Muscle of leg (tissue), 11 donors: Measurements from ENCODE around the gene FIGN. TPM values are rescaled to one million over a fixed set of nuclear protein-coding genes. Genes with fewer than 3 reads are reported as not detected.

Experiments
- DNase-seq: peaks from one replicate; pipeline ENCODE4 v3.0.0; 2013
- H3K27ac ChIP-seq: one replicate; pipeline ENCODE4 v1.5.1; 2013; ENCODE audit warnings: mild to moderate bottlenecking, low read length, control low read depth
- H3K27me3 ChIP-seq: one replicate; pipeline ENCODE4 v1.6.1; 2013; ENCODE audit warnings: low read length; ENCODE audit not compliant: control insufficient read depth, insufficient read depth
- H3K36me3 ChIP-seq: one replicate; pipeline ENCODE4 v1.6.1; 2013; ENCODE audit warnings: low read length; ENCODE audit not compliant: control insufficient read depth, insufficient read depth
- H3K4me1 ChIP-seq: one replicate; pipeline ENCODE4 v1.6.1; 2013; ENCODE audit warnings: low read length; ENCODE audit not compliant: control insufficient read depth, insufficient read depth
- H3K4me3 ChIP-seq: one replicate; pipeline ENCODE4 v1.5.1; 2013; ENCODE audit warnings: low read length, control low read depth
- H3K9me3 ChIP-seq: replicated peaks from 2 replicates; pipeline ENCODE4 v1.6.1; 2013; ENCODE audit warnings: low read depth, low read length; ENCODE audit not compliant: control insufficient read depth
- WGBS: methylation state at CpG from one replicate; pipeline ENCODE4 v1.1.5; 2013; ENCODE audit warnings: missing lambda C conversion rate; ENCODE audit not compliant: insufficient coverage; 5-methylcytosine and 5-hydroxymethylcytosine counted together
- polyA plus RNA-seq, 8 donors: library from polyadenylated mRNA; unstranded; fragments of 120-200 nt; gene quantifications; one replicate each; pipeline versions ENCODE4 v1.2.1 to v1.2.3, GENCODE V29; 2013; ENCODE audit warnings: inconsistent platforms in 1 of 8, low replicate concordance in 1 of 8; ENCODE audit not compliant: insufficient read length in 8 of 8, insufficient read depth in 1 of 8
- total RNA-seq: library from RNA; stranded (reverse); fragments of 120-200 nt; gene quantifications from one replicate; pipeline ENCODE4 v1.2.4, GENCODE V29; 2013

The FIGN gene
- total and polyA plus RNA-seq, 9 donors: 0.53 to 2.2 (median 0.95) TPM

- 100% methylated on average over 1 of the region's 5 CpGs for WGBS
- Histone ChIP-seq H3K4me1 (peaks cover 6% of the 10 kb centered on the region), H3K9me3 (no peaks in the 10 kb centered on the region), H3K27ac (no peak overlapping the region), H3K4me3 (no peak overlapping the region), H3K27me3 (peaks cover 15% of the 10 kb centered on the region), H3K36me3 (no peaks in the 10 kb centered on the region)
- DNase-seq: no peak
Observed at GRCh38 chr2:163741435-163741834, 5.6 kb upstream of the FIGN start.

- H3K27me3 ChIP-seq: peaks cover 25% of the 10 kb centered on the region
- no peaks in the 10 kb centered on the region for H3K9me3 ChIP-seq
- H3K4me1 ChIP-seq: peaks cover 6% of the 10 kb centered on the region
- no CpG with 5 or more reads among the region's 2 CpGs for WGBS
- H3K27ac ChIP-seq: no peak overlapping the region
- DNase-seq: no peak
- H3K4me3 ChIP-seq: no peak overlapping the region
- H3K36me3 ChIP-seq: no peaks in the 10 kb centered on the region
Observed at GRCh38 chr2:163737563-163737962, 1.8 kb upstream of the FIGN start.

DNA sequence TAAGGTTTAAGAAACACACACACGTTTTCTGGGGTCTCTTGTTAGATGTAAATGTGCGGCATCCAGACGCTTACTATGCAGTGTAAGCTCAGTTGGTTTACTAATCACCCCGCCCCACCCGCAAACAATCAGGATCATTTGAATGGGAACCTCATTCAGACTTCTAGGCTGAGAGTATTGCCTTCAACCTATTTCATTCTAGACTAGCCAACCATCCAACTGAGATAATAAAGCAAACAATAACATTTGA, 1.3 kb upstream of the FIGN start:
- H3K9me3 ChIP-seq: no peaks in the 10 kb centered on the region

DNA sequence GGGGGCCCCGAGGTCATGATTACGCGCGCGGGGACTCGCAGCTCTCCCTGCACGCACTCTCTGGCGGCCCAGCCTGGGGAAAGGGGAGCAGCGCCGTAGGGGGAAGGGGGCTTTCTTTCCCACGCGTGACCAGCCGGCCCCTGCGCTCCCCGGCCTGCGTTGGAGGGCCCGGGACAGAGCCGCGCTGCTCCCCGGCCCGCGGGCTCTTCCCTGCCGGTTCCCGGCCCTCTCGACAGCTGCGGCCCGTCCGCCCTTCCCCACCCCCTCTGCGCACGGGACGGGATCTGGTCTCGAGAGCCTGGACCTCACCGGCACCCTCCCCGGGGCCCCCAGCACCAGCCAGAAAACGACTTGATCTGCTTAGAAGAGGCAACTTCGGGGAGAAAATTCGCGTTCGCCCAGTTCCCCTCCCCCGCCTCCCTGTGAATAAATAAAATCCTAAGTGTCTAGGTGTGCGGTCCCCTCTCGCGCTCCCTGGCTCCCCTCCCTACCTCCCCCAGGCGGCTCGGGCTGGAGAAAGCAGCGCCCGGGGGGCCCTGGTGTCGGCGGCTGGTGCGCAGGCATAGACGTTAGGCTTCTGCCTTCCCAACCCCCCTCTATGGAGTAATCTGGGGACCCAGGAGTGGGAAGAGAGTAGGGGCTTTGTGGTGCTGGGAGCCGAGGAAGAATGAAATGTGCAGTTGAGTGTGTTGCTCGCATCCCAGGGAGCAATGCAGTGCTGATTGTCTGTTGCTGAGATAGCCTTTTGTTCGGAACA, 803 bp upstream of the FIGN start:
- Histone ChIP-seq H3K9me3 (no peaks in the 10 kb centered on the region), H3K4me1 (peaks cover 6% of the 10 kb centered on the region), H3K36me3 (no peaks in the 10 kb centered on the region), H3K4me3 (peak overlapping the region; percentile 55), H3K27ac (peak overlapping the region; percentile 53), H3K27me3 (peaks cover 25% of the 10 kb centered on the region)
- no peak for DNase-seq
- WGBS: under 1% methylated on average over 32 of the region's 54 CpGs

More for the DNA sequence above, 1.3 kb upstream of the FIGN start:
- WGBS: no CpG with 5 or more reads among the region's 5 CpGs
- no peak overlapping the region for H3K4me3 ChIP-seq
- H3K27me3 ChIP-seq: peaks cover 25% of the 10 kb centered on the region
- no peaks in the 10 kb centered on the region for H3K36me3 ChIP-seq
- peaks cover 6% of the 10 kb centered on the region for H3K4me1 ChIP-seq
- DNase-seq: no peak
- no peak overlapping the region for H3K27ac ChIP-seq

- WGBS: no CpG with 5 or more reads among the region's 16 CpGs
- Histone ChIP-seq H3K36me3 (no peaks in the 10 kb centered on the region), H3K9me3 (no peaks in the 10 kb centered on the region), H3K27me3 (peaks cover 21% of the 10 kb centered on the region), H3K27ac (no peak overlapping the region), H3K4me1 (peaks cover 6% of the 10 kb centered on the region), H3K4me3 (peak overlapping the region; percentile 55)
- DNase-seq: peak; percentile 9
Observed at GRCh38 chr2:163734881-163735684, 725 bp downstream of the FIGN start.

DNA sequence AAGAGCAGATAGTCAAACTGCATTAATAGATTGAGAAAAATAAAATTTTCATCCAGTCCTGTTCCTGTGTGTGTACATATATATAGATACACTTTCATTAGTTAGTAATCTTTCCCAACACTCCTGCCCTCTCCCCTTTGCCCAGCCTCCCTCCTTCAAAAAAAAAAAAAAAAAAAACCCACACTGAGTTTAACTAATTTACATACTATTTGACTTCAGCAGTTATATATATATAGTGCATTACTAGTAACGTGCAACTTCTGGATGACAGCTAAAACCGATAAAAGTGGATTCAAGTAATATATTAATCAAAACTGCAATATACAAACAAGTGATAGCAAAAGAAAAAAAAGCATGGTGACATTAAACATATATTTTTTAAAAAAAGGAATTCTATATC, 1.4 kb downstream of the FIGN start:
- no peak overlapping the region for H3K4me3 ChIP-seq
- H3K36me3 ChIP-seq: no peaks in the 10 kb centered on the region
- H3K27me3 ChIP-seq: peaks cover 21% of the 10 kb centered on the region
- no peak for DNase-seq
- no CpG with 5 or more reads among the region's 2 CpGs for WGBS
- H3K27ac ChIP-seq: no peak overlapping the region
- H3K9me3 ChIP-seq: no peaks in the 10 kb centered on the region
- peaks cover 6% of the 10 kb centered on the region for H3K4me1 ChIP-seq

GRCh38 chr2:163733956-163734355, 1.9 kb downstream of the FIGN start:
- Histone ChIP-seq H3K9me3 (no peaks in the 10 kb centered on the region), H3K27me3 (peaks cover 21% of the 10 kb centered on the region), H3K4me3 (no peak overlapping the region), H3K27ac (no peak overlapping the region), H3K36me3 (no peaks in the 10 kb centered on the region), H3K4me1 (peaks cover 6% of the 10 kb centered on the region)
- DNase-seq: no peak
- no CpG with 5 or more reads among the region's 5 CpGs for WGBS

- no peak overlapping the region for H3K4me3 ChIP-seq
Observed at GRCh38 chr2:163733301-163733938, 2.4 kb downstream of the FIGN start.

GRCh38 chr2:163732727-163733126, 3.1 kb downstream of the FIGN start:
- WGBS: no CpG with 5 or more reads among the region's 4 CpGs
- Histone ChIP-seq H3K27ac (no peak overlapping the region), H3K4me3 (no peak overlapping the region)

More at GRCh38 chr2:163733301-163733938, 2.4 kb downstream of the FIGN start:
- Histone ChIP-seq H3K27me3 (peaks cover 21% of the 10 kb centered on the region), H3K4me1 (peaks cover 6% of the 10 kb centered on the region), H3K36me3 (no peaks in the 10 kb centered on the region), H3K27ac (no peak overlapping the region), H3K9me3 (no peaks in the 10 kb centered on the region)
- peak; percentile 32 for DNase-seq
- 41% methylated on average over 7 of the region's 15 CpGs for WGBS

DNA sequence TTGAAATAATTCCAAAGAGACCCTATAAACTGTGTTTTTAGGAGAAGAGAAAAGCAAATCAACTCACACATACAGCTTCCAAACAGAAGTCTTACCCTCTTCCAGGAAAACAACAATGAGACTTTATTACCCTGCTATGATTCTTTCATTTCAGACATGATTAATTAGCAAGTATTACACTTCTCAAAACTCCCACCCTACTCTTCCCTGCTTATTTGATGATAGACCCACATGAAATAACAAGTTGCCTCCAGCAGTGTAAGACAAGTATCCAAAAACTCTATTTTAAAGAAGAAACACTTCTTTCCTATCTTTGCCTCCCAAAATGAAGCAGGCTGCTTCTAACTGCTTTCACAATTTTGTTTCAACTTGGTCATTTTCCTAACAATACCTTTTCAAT, 4.1 kb downstream of the FIGN start:
- H3K27me3 ChIP-seq: peaks cover 13% of the 10 kb centered on the region
- no peak for DNase-seq
- H3K4me3 ChIP-seq: no peak overlapping the region
- no peaks in the 10 kb centered on the region for H3K36me3 ChIP-seq
- H3K9me3 ChIP-seq: no peaks in the 10 kb centered on the region
- peaks cover 3% of the 10 kb centered on the region for H3K4me1 ChIP-seq
- H3K27ac ChIP-seq: no peak overlapping the region

More at GRCh38 chr2:163732727-163733126, 3.1 kb downstream of the FIGN start:
- peaks cover 19% of the 10 kb centered on the region for H3K27me3 ChIP-seq
- H3K36me3 ChIP-seq: no peaks in the 10 kb centered on the region
- peaks cover 6% of the 10 kb centered on the region for H3K4me1 ChIP-seq
- DNase-seq: no peak
- no peaks in the 10 kb centered on the region for H3K9me3 ChIP-seq
